ENCODE measurements around the gene MXD1.

Gene MXD1

DNA sequence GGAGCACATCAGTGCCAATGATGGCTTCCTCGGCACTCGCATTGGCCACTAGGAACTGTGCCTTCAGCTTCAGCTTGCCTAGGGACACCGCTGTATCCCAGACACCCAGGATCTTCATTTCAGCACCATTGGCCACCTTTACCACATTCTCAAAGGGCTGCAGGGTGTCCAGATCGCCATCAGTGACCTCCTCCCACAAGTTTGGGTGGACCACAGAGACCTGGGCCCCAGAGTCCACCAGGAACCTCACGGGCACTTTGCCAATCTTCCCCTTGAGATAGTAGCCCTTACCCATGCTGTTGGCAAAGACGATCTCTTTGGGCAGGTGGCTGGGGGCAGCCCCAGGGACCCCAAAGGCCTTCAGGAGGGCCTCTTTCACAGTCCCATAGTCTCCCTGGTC is 45.9 kb downstream of the MXD1 start:
- no CpG with 5 or more reads among the region's 6 CpGs for WGBS (ENCODE audit: extremely low coverage, insufficient coverage, insufficient read length)
- H3K27ac ChIP-seq (ENCODE audit: low read depth, low read length), result no peak overlapping the region
- no peak overlapping the region for H3K23ac ChIP-seq (ENCODE audit: low read length)
- H3K4ac ChIP-seq (ENCODE audit: low read depth, low read length), result no peak overlapping the region
- H3K9me3 ChIP-seq (ENCODE audit: insufficient read depth, low read depth, low read length), result no peaks in the 10 kb centered on the region
- peaks cover 2% of the 10 kb centered on the region for H3K79me1 ChIP-seq (ENCODE audit: low read length)
- no peak overlapping the region for H3K4me2 ChIP-seq (ENCODE audit: low read length)
- no peak for DNase-seq
- no peak overlapping the region for H2BK120ac ChIP-seq (ENCODE audit: insufficient read depth, low read length, poor library complexity)
- no peaks in the 10 kb centered on the region for H3K79me2 ChIP-seq (ENCODE audit: control insufficient read depth, insufficient read depth, low read length, poor library complexity)
- no peak overlapping the region for H2BK12ac ChIP-seq (ENCODE audit: low read length)
- H4K8ac ChIP-seq (ENCODE audit: low read depth, low read length), result no peak overlapping the region
- H3K27me3 ChIP-seq (ENCODE audit: insufficient read depth, low read length), result no peaks in the 10 kb centered on the region
- no peak overlapping the region for H2AK5ac ChIP-seq (ENCODE audit: low read length)
- H4K91ac ChIP-seq (ENCODE audit: low read depth, low read length), result no peak overlapping the region
- no peak overlapping the region for H2BK5ac ChIP-seq (ENCODE audit: low read depth, low read length, poor library complexity)
- H3K4me3 ChIP-seq (ENCODE audit: low read depth, low read length), result peak overlapping the region; percentile 47
- H3K4me1 ChIP-seq (ENCODE audit: control insufficient read depth in 1 of 2, insufficient read depth in 2 of 2, low read length in 2 of 2), result peaks cover 3% of the 10 kb centered on the region in 2 experiments
- H3K18ac ChIP-seq (ENCODE audit: low read length), result no peak overlapping the region
- no peak overlapping the region for H3K9ac ChIP-seq (ENCODE audit: low read length)
- H4K12ac ChIP-seq (ENCODE audit: low read depth, low read length), result no peak overlapping the region
- H3K36me3 ChIP-seq (ENCODE audit: control insufficient read depth in 1 of 2, insufficient read depth in 2 of 2, low read length in 2 of 2), result no peaks in the 10 kb centered on the region
- no peak overlapping the region for H3K14ac ChIP-seq (ENCODE audit: low read length)
- no peak overlapping the region for H2AFZ ChIP-seq (ENCODE audit: insufficient read depth, low read length, poor library complexity)

DNA sequence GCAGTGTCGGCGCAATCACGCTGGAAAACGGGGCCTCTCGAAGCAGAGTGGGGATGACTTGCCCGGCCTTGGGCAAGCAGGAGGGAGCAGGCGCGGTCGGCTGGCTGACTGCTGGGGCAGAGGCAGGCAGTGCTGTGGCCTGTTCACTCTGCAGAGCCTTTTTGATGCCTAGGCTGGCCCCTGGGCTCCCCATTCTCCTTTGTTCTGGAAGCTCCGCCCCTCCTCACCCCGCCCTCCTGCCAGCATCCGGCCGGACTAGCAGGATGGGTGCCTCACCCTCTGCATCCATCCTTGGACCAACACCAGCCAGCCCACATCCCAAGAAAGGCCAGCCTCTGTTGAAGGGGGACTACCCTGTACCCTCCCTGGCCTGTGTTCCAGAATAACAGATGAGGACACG is 46.6 kb downstream of the MXD1 start, which contains the start of gene ASPRV1:
Gene ASPRV1, minus strand, starts transcription at position 136 of the 400 bp plus-strand sequence. CDS start 195 bp downstream, outside the sequence.
- H2AFZ ChIP-seq (ENCODE audit: insufficient read depth, low read length, poor library complexity), result no peak within 1 kb of the TSS
- H2BK120ac ChIP-seq (ENCODE audit: insufficient read depth, low read length, poor library complexity), result no peak within 1 kb of the TSS
- H2AK5ac ChIP-seq (ENCODE audit: low read length), result no peak within 1 kb of the TSS
- WGBS (ENCODE audit: extremely low coverage, insufficient coverage, insufficient read length), result no CpG with 5 or more reads among the region's 14 CpGs
- H3K79me1 ChIP-seq (ENCODE audit: low read length), result peaks cover 2% of the 10 kb centered on the region
- H3K4me3 ChIP-seq (ENCODE audit: low read depth, low read length), result peak within 1 kb of the TSS; percentile 47
- no peak within 1 kb of the TSS for H3K18ac ChIP-seq (ENCODE audit: low read length)
- no peak within 1 kb of the TSS for H4K91ac ChIP-seq (ENCODE audit: low read depth, low read length)
- no peak within 1 kb of the TSS for H3K23ac ChIP-seq (ENCODE audit: low read length)
- no peaks in the 10 kb centered on the region for H3K9me3 ChIP-seq (ENCODE audit: insufficient read depth, low read depth, low read length)
- H2BK5ac ChIP-seq (ENCODE audit: low read depth, low read length, poor library complexity), result no peak within 1 kb of the TSS
- no peak within 1 kb of the TSS for H3K9ac ChIP-seq (ENCODE audit: low read length)
- H2BK12ac ChIP-seq (ENCODE audit: low read length), result no peak within 1 kb of the TSS
- H3K79me2 ChIP-seq (ENCODE audit: control insufficient read depth, insufficient read depth, low read length, poor library complexity), result no peaks in the 10 kb centered on the region
- no peak within 1 kb of the TSS for H4K12ac ChIP-seq (ENCODE audit: low read depth, low read length)
- H3K4me2 ChIP-seq (ENCODE audit: low read length), result no peak within 1 kb of the TSS
- H4K8ac ChIP-seq (ENCODE audit: low read depth, low read length), result no peak within 1 kb of the TSS
- no peak for DNase-seq
- H3K27ac ChIP-seq (ENCODE audit: low read depth, low read length), result no peak within 1 kb of the TSS
- H3K4me1 ChIP-seq (ENCODE audit: control insufficient read depth in 1 of 2, insufficient read depth in 2 of 2, low read length in 2 of 2), result peaks cover 7% of the 10 kb centered on the region in 2 experiments
- no peaks in the 10 kb centered on the region for H3K27me3 ChIP-seq (ENCODE audit: insufficient read depth, low read length)
- no peaks in the 10 kb centered on the region for H3K36me3 ChIP-seq (ENCODE audit: control insufficient read depth in 1 of 2, insufficient read depth in 2 of 2, low read length in 2 of 2)
- H3K14ac ChIP-seq (ENCODE audit: low read length), result no peak within 1 kb of the TSS
- H3K4ac ChIP-seq (ENCODE audit: low read depth, low read length), result no peak within 1 kb of the TSS

DNA sequence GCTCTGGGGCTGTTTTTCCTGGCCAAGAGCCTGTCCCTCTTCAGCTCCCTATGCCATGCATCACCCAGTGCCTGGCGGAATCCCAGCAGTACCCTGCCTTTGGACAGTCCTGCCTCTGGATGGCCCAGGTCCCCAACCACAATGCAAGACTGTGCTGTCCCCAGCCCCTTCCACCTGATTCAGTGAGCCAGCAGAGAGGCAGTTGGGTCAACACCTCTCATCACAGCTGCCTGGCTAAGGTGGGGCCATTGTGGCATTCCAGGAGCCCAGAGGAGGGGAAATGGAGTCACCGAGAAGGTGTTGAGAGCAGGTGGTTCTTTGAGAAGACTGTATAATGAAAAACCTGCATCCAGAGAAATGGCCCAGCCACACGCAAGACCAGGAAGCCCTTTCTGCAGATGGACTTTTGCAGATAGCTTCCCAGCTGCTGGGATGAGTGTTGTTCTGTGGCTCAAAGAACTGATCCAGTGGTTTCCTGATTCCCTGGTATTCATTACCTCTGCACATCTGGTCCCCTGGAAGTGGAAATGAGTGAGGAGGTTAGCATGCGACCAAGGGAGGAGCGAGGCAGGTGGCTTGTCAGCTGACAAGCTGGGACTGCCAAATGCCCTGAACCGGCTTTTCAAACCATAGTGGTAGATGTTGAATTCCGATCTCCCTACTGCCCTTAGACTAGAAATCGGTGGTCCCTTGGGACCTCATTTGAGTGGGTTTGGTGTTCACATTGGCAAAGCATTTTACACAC is 48.2 kb downstream of the MXD1 start:
- no peak overlapping the region for H3K23ac ChIP-seq (ENCODE audit: low read length)
- H4K91ac ChIP-seq (ENCODE audit: low read depth, low read length), result no peak overlapping the region
- no peak overlapping the region for H3K27ac ChIP-seq (ENCODE audit: low read depth, low read length)
- no peak overlapping the region for H3K4me3 ChIP-seq (ENCODE audit: low read depth, low read length)
- H2AK5ac ChIP-seq (ENCODE audit: low read length), result no peak overlapping the region
- no peaks in the 10 kb centered on the region for H3K79me2 ChIP-seq (ENCODE audit: control insufficient read depth, insufficient read depth, low read length, poor library complexity)
- no peak overlapping the region for H3K14ac ChIP-seq (ENCODE audit: low read length)
- H4K8ac ChIP-seq (ENCODE audit: low read depth, low read length), result no peak overlapping the region
- no peaks in the 10 kb centered on the region for H3K36me3 ChIP-seq (ENCODE audit: control insufficient read depth in 1 of 2, insufficient read depth in 2 of 2, low read length in 2 of 2)
- no peak overlapping the region for H4K12ac ChIP-seq (ENCODE audit: low read depth, low read length)
- H3K4me1 ChIP-seq (ENCODE audit: control insufficient read depth in 1 of 2, insufficient read depth in 2 of 2, low read length in 2 of 2), result peaks cover 7% of the 10 kb centered on the region in 2 experiments
- DNase-seq, result no peak
- no peak overlapping the region for H3K18ac ChIP-seq (ENCODE audit: low read length)
- H3K27me3 ChIP-seq (ENCODE audit: insufficient read depth, low read length), result no peaks in the 10 kb centered on the region
- no peak overlapping the region for H2AFZ ChIP-seq (ENCODE audit: insufficient read depth, low read length, poor library complexity)
- H3K4ac ChIP-seq (ENCODE audit: low read depth, low read length), result no peak overlapping the region
- no peak overlapping the region for H3K9ac ChIP-seq (ENCODE audit: low read length)
- no peak overlapping the region for H2BK5ac ChIP-seq (ENCODE audit: low read depth, low read length, poor library complexity)
- H3K79me1 ChIP-seq (ENCODE audit: low read length), result peaks cover 2% of the 10 kb centered on the region
- H3K4me2 ChIP-seq (ENCODE audit: low read length), result no peak overlapping the region
- no peak overlapping the region for H2BK12ac ChIP-seq (ENCODE audit: low read length)
- H2BK120ac ChIP-seq (ENCODE audit: insufficient read depth, low read length, poor library complexity), result no peak overlapping the region
- H3K9me3 ChIP-seq (ENCODE audit: insufficient read depth, low read depth, low read length), result no peaks in the 10 kb centered on the region
- no CpG with 5 or more reads among the region's 8 CpGs for WGBS (ENCODE audit: extremely low coverage, insufficient coverage, insufficient read length)

DNA sequence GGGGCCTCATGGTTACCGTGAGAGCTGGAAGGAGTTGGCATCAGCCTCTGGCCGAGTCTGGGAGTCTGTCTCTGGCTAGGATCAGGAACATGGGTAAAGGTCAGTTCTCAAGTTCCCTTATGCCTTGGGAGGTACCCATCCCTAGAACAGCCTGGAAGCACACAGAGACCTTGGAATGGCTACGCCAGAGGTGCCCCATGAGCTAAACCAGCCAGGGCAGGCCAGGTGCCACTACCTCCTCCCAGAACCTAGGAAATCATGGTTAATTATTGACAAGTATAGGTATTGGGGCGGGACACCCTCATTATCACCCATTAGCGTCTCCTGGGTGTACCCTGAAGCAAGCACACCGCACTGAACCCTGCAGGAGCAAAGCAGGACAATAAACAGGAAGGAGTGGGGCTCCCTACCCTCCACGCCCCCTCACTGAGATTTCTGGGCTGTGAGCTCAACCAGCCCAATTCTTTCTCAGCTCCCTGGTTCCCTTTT is 49.5 kb downstream of the MXD1 start:
- H2AFZ ChIP-seq (ENCODE audit: insufficient read depth, low read length, poor library complexity), result no peak overlapping the region
- H3K9ac ChIP-seq (ENCODE audit: low read length), result no peak overlapping the region
- no peak overlapping the region for H3K4ac ChIP-seq (ENCODE audit: low read depth, low read length)
- no peak overlapping the region for H2BK5ac ChIP-seq (ENCODE audit: low read depth, low read length, poor library complexity)
- H2BK12ac ChIP-seq (ENCODE audit: low read length), result no peak overlapping the region
- H3K27ac ChIP-seq (ENCODE audit: low read depth, low read length), result no peak overlapping the region
- H3K14ac ChIP-seq (ENCODE audit: low read length), result no peak overlapping the region
- no peak overlapping the region for H4K8ac ChIP-seq (ENCODE audit: low read depth, low read length)
- no peak overlapping the region for H2BK120ac ChIP-seq (ENCODE audit: insufficient read depth, low read length, poor library complexity)
- no peak overlapping the region for H2AK5ac ChIP-seq (ENCODE audit: low read length)
- H3K4me2 ChIP-seq (ENCODE audit: low read length), result no peak overlapping the region
- no peak overlapping the region for H4K12ac ChIP-seq (ENCODE audit: low read depth, low read length)
- no peaks in the 10 kb centered on the region for H3K36me3 ChIP-seq (ENCODE audit: control insufficient read depth in 1 of 2, insufficient read depth in 2 of 2, low read length in 2 of 2)
- H3K4me3 ChIP-seq (ENCODE audit: low read depth, low read length), result no peak overlapping the region
- H3K79me1 ChIP-seq (ENCODE audit: low read length), result peaks cover 2% of the 10 kb centered on the region
- no peak overlapping the region for H3K23ac ChIP-seq (ENCODE audit: low read length)
- H3K4me1 ChIP-seq (ENCODE audit: control insufficient read depth in 1 of 2, insufficient read depth in 2 of 2, low read length in 2 of 2), result peaks cover 7% of the 10 kb centered on the region in 2 experiments
- H3K27me3 ChIP-seq (ENCODE audit: insufficient read depth, low read length), result no peaks in the 10 kb centered on the region
- H3K79me2 ChIP-seq (ENCODE audit: control insufficient read depth, insufficient read depth, low read length, poor library complexity), result no peaks in the 10 kb centered on the region
- DNase-seq, result no peak
- WGBS (ENCODE audit: extremely low coverage, insufficient coverage, insufficient read length), result no CpG with 5 or more reads among the region's 7 CpGs
- H4K91ac ChIP-seq (ENCODE audit: low read depth, low read length), result no peak overlapping the region
- no peak overlapping the region for H3K18ac ChIP-seq (ENCODE audit: low read length)
- H3K9me3 ChIP-seq (ENCODE audit: insufficient read depth, low read depth, low read length), result peaks cover 3% of the 10 kb centered on the region

All from trophoblast cell (in vitro differentiated cells and primary cell).